ENCODE results near the gene E4F1. TPM values are rescaled to one million over a fixed set of nuclear protein-coding genes. Genes with fewer than 3 reads are reported as not detected.

E4F1 gene
- total and polyA plus RNA-seq, 2 of the 13 experiments (the other 11 are each of a cell fraction or from before 2014, with no cell fraction given): 13.8 to 19.5 TPM

DNA sequence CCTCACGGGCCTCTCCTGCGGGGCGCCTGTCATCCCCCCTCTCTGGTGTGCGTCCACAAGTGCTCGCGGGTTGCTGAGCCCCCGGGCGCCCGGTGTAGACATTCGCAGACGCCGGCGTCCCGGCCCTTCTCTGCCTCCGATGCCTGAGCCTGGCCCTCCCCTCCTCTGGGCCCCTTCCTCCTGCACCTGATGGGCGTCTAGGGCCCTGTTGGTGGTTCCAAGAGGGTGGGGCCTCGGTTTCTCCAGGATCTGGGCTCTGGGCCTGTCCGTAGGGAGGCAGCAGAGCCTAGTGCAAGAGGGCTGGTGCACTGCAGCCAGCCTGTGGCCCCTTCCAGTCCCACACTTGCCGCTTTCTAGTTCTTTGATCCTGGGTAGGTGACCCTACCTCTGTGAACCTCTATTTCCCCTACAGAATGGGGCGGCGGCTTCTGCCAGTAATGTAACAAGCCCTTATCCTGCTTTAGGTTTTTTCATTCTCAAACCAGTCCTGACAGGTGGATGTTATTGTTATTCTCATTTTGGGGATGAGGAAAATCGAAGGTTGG is 623 bp downstream of the E4F1 start (continued):
- TF ChIP-seq ZNF101 (CRISPR knock-in tag; IDR thresholded peaks at IDR 0.05; ENCODE audit: borderline replicate concordance, low read depth) (no peak), NCOA1 (CRISPR knock-in tag; IDR thresholded peaks at IDR 0.05) (no peak), ZNF672 (CRISPR knock-in tag; IDR thresholded peaks at IDR 0.05) (no peak), ZNF230 (CRISPR knock-in tag; IDR thresholded peaks at IDR 0.05) (no peak), ZNF441 (CRISPR knock-in tag; IDR thresholded peaks at IDR 0.05; ENCODE audit: borderline replicate concordance) (no peak), SIX1 (CRISPR knock-in tag; IDR thresholded peaks at IDR 0.05; ENCODE audit: borderline replicate concordance) (no peak), ASH2L (IDR thresholded peaks at IDR 0.05; ENCODE audit: insufficient read length, low read depth, low read length) (peak; percentile 10), PHB2 (IDR thresholded peaks at IDR 0.05; ENCODE audit: partially characterized antibody) (no peak), ZNF30 (CRISPR knock-in tag; IDR thresholded peaks at IDR 0.05) (no peak), MAFK (conservative IDR thresholded peaks at IDR 0.05 in 1 of 2, IDR thresholded peaks at IDR 0.05 in 1 of 2; ENCODE audit: low read length in 2 of 2) (no peak), ZNF83 (CRISPR knock-in tag; IDR thresholded peaks at IDR 0.05; ENCODE audit: borderline replicate concordance) (no peak)
- TF ChIP-seq, protein P1, sequence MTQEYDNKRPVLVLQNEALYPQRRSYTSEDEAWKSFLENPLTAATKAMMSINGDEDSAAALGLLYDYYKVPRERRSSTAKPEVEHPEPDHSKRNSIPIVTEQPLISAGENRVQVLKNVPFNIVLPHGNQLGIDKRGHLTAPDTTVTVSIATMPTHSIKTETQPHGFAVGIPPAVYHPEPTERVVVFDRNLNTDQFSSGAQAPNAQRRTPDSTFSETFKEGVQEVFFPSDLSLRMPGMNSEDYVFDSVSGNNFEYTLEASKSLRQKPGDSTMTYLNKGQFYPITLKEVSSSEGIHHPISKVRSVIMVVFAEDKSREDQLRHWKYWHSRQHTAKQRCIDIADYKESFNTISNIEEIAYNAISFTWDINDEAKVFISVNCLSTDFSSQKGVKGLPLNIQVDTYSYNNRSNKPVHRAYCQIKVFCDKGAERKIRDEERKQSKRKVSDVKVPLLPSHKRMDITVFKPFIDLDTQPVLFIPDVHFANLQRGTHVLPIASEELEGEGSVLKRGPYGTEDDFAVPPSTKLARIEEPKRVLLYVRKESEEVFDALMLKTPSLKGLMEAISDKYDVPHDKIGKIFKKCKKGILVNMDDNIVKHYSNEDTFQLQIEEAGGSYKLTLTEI (CRISPR knock-in tag; conservative IDR thresholded peaks at IDR 0.05): no peak
- TF ChIP-seq, protein P2, sequence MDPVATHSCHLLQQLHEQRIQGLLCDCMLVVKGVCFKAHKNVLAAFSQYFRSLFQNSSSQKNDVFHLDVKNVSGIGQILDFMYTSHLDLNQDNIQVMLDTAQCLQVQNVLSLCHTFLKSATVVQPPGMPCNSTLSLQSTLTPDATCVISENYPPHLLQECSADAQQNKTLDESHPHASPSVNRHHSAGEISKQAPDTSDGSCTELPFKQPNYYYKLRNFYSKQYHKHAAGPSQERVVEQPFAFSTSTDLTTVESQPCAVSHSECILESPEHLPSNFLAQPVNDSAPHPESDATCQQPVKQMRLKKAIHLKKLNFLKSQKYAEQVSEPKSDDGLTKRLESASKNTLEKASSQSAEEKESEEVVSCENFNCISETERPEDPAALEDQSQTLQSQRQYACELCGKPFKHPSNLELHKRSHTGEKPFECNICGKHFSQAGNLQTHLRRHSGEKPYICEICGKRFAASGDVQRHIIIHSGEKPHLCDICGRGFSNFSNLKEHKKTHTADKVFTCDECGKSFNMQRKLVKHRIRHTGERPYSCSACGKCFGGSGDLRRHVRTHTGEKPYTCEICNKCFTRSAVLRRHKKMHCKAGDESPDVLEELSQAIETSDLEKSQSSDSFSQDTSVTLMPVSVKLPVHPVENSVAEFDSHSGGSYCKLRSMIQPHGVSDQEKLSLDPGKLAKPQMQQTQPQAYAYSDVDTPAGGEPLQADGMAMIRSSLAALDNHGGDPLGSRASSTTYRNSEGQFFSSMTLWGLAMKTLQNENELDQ (CRISPR knock-in tag; IDR thresholded peaks at IDR 0.05; ENCODE audit: borderline replicate concordance): no peak
- TF ChIP-seq, protein P3, sequence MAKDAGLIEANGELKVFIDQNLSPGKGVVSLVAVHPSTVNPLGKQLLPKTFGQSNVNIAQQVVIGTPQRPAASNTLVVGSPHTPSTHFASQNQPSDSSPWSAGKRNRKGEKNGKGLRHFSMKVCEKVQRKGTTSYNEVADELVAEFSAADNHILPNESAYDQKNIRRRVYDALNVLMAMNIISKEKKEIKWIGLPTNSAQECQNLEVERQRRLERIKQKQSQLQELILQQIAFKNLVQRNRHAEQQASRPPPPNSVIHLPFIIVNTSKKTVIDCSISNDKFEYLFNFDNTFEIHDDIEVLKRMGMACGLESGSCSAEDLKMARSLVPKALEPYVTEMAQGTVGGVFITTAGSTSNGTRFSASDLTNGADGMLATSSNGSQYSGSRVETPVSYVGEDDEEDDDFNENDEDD (CRISPR knock-in tag; IDR thresholded peaks at IDR 0.05; ENCODE audit: borderline replicate concordance): peak; percentile 33; the same call in 1 of the 2 replicates
- TF ChIP-seq, protein P4, sequence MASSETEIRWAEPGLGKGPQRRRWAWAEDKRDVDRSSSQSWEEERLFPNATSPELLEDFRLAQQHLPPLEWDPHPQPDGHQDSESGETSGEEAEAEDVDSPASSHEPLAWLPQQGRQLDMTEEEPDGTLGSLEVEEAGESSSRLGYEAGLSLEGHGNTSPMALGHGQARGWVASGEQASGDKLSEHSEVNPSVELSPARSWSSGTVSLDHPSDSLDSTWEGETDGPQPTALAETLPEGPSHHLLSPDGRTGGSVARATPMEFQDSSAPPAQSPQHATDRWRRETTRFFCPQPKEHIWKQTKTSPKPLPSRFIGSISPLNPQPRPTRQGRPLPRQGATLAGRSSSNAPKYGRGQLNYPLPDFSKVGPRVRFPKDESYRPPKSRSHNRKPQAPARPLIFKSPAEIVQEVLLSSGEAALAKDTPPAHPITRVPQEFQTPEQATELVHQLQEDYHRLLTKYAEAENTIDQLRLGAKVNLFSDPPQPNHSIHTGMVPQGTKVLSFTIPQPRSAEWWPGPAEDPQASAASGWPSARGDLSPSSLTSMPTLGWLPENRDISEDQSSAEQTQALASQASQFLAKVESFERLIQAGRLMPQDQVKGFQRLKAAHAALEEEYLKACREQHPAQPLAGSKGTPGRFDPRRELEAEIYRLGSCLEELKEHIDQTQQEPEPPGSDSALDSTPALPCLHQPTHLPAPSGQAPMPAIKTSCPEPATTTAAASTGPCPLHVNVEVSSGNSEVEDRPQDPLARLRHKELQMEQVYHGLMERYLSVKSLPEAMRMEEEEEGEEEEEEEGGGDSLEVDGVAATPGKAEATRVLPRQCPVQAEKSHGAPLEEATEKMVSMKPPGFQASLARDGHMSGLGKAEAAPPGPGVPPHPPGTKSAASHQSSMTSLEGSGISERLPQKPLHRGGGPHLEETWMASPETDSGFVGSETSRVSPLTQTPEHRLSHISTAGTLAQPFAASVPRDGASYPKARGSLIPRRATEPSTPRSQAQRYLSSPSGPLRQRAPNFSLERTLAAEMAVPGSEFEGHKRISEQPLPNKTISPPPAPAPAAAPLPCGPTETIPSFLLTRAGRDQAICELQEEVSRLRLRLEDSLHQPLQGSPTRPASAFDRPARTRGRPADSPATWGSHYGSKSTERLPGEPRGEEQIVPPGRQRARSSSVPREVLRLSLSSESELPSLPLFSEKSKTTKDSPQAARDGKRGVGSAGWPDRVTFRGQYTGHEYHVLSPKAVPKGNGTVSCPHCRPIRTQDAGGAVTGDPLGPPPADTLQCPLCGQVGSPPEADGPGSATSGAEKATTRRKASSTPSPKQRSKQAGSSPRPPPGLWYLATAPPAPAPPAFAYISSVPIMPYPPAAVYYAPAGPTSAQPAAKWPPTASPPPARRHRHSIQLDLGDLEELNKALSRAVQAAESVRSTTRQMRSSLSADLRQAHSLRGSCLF (CRISPR knock-in tag; IDR thresholded peaks at IDR 0.05; ENCODE audit: borderline replicate concordance): no peak
- TF ChIP-seq, protein P5, sequence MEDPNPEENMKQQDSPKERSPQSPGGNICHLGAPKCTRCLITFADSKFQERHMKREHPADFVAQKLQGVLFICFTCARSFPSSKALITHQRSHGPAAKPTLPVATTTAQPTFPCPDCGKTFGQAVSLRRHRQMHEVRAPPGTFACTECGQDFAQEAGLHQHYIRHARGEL (CRISPR knock-in tag; IDR thresholded peaks at IDR 0.05): no peak
- TF ChIP-seq, protein P6, sequence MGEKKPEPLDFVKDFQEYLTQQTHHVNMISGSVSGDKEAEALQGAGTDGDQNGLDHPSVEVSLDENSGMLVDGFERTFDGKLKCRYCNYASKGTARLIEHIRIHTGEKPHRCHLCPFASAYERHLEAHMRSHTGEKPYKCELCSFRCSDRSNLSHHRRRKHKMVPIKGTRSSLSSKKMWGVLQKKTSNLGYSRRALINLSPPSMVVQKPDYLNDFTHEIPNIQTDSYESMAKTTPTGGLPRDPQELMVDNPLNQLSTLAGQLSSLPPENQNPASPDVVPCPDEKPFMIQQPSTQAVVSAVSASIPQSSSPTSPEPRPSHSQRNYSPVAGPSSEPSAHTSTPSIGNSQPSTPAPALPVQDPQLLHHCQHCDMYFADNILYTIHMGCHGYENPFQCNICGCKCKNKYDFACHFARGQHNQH (CRISPR knock-in tag; IDR thresholded peaks at IDR 0.05): no peak
